Fibroblast of pulmonary artery (primary cell): Measurements from ENCODE around the gene C9orf153.
A peak's percentile ranks its signal among the peaks of the same experiment; 100 is the strongest.

Experiments
- DNase-seq: peaks from one replicate; pipeline ENCODE4 v3.0.0-alpha.2; 2010; ENCODE audit warnings: low read depth
- H3K4me3 ChIP-seq: replicated peaks from 2 replicates; pipeline ENCODE4 v1.5.1; 2011; ENCODE audit warnings: low read depth, mild to moderate bottlenecking, control low read depth, low read length, moderate library complexity
- TF ChIP-seq, protein P1 (sequence below): IDR thresholded peaks from 2 replicates; pipeline ENCODE4 v1.5.1; 2011; ENCODE audit warnings: mild to moderate bottlenecking, control low read depth, low read length, inconsistent platforms; ENCODE audit errors: missing control alignments

C9orf153 gene

DNA sequence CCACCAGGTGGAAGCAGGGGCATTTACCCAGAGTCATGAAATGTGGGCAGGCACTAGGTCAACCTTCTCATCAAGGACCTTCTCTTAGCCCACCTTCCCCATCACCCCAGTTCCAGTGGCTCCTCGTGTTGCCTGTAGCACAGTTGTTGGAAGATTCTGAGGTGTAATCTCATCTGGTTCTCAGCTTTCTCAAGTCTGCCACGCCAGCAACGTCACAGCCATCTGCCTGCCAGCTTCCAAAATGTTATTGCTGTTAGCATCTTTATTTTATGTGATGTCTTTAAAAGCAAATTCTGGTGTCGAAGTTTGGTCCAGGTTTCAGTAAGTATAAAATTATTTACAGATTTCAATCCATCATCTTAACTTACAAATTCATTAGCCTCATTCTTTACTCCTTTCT lies 10.7 kb downstream of the C9orf153 start:
- no peak for DNase-seq
- TF ChIP-seq, protein P1, sequence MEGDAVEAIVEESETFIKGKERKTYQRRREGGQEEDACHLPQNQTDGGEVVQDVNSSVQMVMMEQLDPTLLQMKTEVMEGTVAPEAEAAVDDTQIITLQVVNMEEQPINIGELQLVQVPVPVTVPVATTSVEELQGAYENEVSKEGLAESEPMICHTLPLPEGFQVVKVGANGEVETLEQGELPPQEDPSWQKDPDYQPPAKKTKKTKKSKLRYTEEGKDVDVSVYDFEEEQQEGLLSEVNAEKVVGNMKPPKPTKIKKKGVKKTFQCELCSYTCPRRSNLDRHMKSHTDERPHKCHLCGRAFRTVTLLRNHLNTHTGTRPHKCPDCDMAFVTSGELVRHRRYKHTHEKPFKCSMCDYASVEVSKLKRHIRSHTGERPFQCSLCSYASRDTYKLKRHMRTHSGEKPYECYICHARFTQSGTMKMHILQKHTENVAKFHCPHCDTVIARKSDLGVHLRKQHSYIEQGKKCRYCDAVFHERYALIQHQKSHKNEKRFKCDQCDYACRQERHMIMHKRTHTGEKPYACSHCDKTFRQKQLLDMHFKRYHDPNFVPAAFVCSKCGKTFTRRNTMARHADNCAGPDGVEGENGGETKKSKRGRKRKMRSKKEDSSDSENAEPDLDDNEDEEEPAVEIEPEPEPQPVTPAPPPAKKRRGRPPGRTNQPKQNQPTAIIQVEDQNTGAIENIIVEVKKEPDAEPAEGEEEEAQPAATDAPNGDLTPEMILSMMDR: no peak
- no peak overlapping the region for H3K4me3 ChIP-seq

DNA sequence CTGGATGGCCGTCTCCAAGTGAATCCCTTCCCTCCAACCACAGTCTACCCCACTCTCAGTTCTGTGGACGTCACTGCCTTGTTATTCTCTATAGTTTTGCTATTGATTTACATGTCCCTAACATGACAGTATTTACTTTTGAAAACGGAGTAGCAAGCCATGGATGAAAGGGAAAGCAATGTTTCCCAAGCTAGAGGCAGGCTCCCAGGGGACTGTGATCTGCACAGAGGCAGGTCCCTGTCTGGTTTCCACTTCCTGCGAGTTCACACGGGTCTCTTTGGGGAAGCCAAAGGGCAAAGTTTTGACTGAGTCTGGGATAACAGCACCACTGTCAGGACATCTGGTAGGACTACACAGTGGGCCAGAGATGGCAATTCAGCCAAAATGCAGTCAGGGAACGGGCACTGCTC lies 12.7 kb downstream of the C9orf153 start:
- TF ChIP-seq, protein P1: no peak
- no peak overlapping the region for H3K4me3 ChIP-seq
- no peak for DNase-seq

DNA sequence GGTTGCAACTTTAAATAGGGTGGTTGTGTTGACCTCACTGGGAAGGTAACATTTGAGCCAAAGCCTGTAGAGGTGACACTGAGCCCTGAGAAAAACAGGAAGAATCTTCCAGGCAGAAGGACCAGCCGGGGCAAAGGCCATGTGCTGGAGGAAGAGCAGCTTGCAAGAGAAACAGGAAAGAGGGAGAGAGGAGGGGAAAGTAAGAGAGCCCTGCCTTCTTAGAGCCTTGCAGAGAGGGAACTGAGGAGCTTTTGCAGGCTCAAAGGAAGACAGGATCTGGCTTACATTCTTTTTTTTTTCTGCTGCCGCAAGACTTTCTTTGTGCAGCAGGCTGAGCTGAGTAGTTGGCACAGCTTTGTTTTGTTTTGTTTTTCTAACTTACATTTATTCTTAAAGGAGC lies 17.4 kb downstream of the C9orf153 start:
- TF ChIP-seq, protein P1: no peak
- peak; percentile 39 for DNase-seq
- no peak overlapping the region for H3K4me3 ChIP-seq

DNA sequence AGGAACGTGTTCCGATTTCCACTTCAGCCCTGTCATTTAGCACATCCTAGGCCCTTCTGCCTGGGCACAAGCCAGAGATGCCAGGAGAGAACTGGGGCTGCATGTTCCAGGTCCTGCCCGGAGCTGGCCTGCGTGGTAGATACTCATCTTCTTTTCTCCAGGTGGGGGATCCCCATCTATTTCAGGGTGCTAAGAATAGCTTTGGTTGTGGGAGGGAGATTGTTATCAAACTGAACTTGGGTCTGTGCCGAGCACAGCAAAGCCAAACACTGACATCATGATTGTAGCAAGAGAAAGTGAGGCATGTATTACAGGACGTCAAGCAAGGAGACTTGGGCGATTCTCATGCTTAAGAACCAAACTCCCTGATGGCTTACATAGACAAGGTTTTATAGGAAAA lies 18.2 kb downstream of the C9orf153 start:
- TF ChIP-seq, protein P1: no peak
- DNase-seq: no peak
- H3K4me3 ChIP-seq: no peak overlapping the region

DNA sequence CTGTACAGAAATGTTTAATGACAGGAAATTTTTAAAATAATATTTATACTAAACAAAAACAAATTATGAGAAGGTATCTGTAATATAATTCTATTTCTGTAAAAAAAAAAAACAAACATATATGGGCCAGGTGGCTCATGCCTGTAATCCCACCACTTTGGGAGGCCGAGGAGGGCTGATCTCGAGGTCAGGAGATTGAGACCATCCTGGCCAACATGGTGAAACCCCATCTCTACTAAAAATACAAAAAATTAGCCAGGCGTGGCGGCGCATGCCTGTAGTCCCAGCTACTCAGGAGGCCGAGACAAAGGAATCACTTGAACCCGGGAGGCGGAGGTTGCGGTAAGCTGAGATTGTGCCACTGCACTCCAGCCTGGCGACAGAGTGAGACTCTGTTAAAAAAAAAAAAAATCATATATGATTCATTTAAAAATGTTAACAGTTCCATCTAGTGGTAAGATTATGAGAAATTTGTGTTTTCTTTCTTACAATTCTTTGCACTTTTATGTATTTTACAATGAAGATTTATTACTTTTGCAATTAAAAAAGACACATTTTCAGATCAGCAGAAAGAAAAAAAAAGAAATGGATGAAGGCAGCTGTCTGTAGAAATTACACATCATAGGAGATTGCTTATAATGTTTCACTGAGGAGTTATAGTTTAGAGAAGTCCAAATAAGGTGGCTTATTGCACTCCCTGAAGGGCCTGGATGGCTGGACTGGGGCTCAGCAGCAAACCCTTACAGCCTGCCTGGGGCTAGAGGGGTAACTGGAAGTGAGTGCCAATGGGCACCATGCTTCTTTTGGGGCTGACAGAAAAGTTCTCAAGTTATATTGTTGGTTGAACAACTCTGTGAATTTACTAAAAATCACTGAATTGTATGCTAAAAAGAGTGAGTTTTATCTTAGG lies 20.3 kb downstream of the C9orf153 start:
- no peak for DNase-seq
- no peak overlapping the region for H3K4me3 ChIP-seq
- TF ChIP-seq, protein P1: no peak

DNA sequence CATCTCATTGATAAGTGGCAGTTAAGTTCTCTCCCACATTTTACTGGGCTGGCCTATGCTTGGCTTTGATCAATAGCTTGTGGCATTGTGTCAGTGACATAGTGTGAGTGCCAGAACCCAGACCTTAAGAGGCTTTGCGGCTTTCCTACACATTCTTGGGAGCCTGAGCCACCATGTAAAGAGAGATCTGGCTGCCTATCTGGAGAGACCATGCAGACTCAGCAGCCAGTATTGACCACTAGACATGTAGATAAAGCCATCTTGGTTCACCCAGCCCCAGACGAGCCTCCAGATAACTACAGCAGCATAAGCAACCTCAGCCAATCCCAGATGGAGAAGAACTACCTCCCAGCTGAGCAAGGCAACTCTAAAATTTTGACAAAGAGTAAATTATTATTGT lies 28.6 kb downstream of the C9orf153 start:
- no peak overlapping the region for H3K4me3 ChIP-seq
- TF ChIP-seq, protein P1: no peak
- DNase-seq: no peak

DNA sequence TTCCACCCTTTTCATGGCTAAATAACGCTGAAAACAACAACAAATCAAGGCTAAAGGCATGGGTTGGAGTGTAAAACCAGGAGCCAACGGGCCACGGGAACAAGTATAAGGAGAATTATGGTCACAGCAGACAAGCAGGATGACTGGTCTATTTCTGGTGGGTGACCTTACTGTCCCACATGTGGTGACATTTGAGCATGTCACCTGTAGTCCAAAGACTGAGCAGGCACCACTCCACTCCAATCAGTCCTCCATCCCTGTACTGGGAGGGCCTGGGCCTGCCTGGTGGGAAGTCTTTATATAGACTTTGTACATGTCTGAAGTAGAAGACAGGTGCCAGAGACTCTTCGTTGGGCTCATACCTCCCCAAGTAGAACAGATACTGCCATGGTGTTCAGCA lies 36.8 kb downstream of the C9orf153 start:
- TF ChIP-seq, protein P1: no peak
- no peak overlapping the region for H3K4me3 ChIP-seq
- DNase-seq: no peak
